GM23338 (cell line): ENCODE data around the gene C4orf36.

ENCODE experiments used
- CREB1 ChIP-seq: fragments of 250-450 bp; sonication (Bioruptor Pico); IDR thresholded peaks from 2 replicates; pipeline ENCODE4 v1.5.0; 2020; ENCODE audit warnings: low read depth, mild to moderate bottlenecking, moderate library complexity
- EZH2 ChIP-seq: fragments of 200-600 bp; sonication (generic); IDR thresholded peaks from one replicate; pipeline ENCODE4 v1.8.0; 2017; ENCODE audit warnings: antibody characterized with exemption, mild to moderate bottlenecking, low read depth; ENCODE audit not compliant: unreplicated experiment
- EZH2phosphoT487 ChIP-seq: fragments of 200-600 bp; sonication (generic); IDR thresholded peaks from one replicate; pipeline ENCODE4 v1.8.1; 2018; ENCODE audit warnings: antibody characterized with exemption; ENCODE audit not compliant: unreplicated experiment
- JUNB ChIP-seq: IDR thresholded peaks from one replicate; pipeline ENCODE4 v1.6.1; 2016; ENCODE audit warnings: antibody characterized with exemption; ENCODE audit not compliant: unreplicated experiment
- POLR2AphosphoS5 ChIP-seq: IDR thresholded peaks from 2 replicates; pipeline ENCODE4 v1.6.1; 2016; ENCODE audit warnings: antibody characterized with exemption, low read depth
- REST ChIP-seq: IDR thresholded peaks from one replicate; pipeline ENCODE4 v1.6.1; 2018; ENCODE audit warnings: antibody characterized with exemption; ENCODE audit not compliant: unreplicated experiment
- TF ChIP-seq, protein P1 (sequence below), 2 experiments: fragments of 200-600 bp in 1 of 2; sonication (generic) in 1 of 2; conservative IDR thresholded peaks; 2 replicates each; pipeline versions ENCODE4 v1.5.1 to v1.6.1; 2016 to 2017; ENCODE audit warnings: antibody characterized with exemption in 2 of 2, low read depth in 2 of 2, mild to moderate bottlenecking in 2 of 2, moderate library complexity in 1 of 2
- TF ChIP-seq, protein P2 (sequence below): IDR thresholded peaks from 2 replicates; pipeline ENCODE4 v1.6.1; 2016; ENCODE audit warnings: antibody characterized with exemption
- TF ChIP-seq, protein P3 (sequence below): fragments of 250-450 bp; sonication (Bioruptor Pico); IDR thresholded peaks from 2 replicates; pipeline ENCODE4 v1.5.0; 2020; ENCODE audit warnings: mild to moderate bottlenecking, moderate library complexity

DNA sequence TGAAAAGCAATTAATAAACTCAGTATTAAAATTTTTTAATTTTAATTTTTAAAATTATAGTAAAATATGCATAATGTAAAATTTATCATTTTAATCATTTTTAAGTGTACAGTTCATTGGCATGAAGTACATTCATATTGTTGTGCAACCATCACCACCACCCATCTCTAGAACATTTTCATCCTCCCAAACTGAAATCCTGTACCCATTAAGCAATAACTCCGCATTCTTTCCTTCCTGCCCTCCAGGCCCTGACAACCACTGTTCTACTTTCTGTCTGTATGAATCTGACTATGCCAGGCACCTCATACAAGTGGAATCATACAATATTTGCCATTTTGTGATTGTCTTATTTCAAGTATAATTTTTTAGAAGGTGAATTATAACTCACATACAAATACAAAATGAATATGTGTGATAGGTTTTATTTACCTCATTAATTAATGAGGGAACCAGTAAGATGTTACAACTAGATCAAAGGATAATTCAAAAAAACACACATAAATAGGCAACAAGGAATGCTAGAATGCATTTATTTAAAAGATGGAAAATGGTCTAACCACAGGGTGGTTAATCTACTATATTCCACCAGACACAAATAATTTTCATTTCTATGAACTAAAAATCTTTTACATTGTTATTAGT is 29.5 kb upstream of the C4orf36 start:
- TF ChIP-seq, protein P1, sequence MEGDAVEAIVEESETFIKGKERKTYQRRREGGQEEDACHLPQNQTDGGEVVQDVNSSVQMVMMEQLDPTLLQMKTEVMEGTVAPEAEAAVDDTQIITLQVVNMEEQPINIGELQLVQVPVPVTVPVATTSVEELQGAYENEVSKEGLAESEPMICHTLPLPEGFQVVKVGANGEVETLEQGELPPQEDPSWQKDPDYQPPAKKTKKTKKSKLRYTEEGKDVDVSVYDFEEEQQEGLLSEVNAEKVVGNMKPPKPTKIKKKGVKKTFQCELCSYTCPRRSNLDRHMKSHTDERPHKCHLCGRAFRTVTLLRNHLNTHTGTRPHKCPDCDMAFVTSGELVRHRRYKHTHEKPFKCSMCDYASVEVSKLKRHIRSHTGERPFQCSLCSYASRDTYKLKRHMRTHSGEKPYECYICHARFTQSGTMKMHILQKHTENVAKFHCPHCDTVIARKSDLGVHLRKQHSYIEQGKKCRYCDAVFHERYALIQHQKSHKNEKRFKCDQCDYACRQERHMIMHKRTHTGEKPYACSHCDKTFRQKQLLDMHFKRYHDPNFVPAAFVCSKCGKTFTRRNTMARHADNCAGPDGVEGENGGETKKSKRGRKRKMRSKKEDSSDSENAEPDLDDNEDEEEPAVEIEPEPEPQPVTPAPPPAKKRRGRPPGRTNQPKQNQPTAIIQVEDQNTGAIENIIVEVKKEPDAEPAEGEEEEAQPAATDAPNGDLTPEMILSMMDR (conservative IDR thresholded peaks at IDR 0.05; ENCODE audit: low read depth in 2 of 2), result no peak
- TF ChIP-seq EZH2phosphoT487, result no peak
- TF ChIP-seq, protein P2, sequence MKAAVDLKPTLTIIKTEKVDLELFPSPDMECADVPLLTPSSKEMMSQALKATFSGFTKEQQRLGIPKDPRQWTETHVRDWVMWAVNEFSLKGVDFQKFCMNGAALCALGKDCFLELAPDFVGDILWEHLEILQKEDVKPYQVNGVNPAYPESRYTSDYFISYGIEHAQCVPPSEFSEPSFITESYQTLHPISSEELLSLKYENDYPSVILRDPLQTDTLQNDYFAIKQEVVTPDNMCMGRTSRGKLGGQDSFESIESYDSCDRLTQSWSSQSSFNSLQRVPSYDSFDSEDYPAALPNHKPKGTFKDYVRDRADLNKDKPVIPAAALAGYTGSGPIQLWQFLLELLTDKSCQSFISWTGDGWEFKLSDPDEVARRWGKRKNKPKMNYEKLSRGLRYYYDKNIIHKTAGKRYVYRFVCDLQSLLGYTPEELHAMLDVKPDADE, result no peak
- no peak for TF ChIP-seq REST
- TF ChIP-seq CREB1 (CRISPR knock-in tag), result no peak
- TF ChIP-seq POLR2AphosphoS5, result no peak
- TF ChIP-seq EZH2, result no peak
- no peak for TF ChIP-seq JUNB
- TF ChIP-seq, protein P3, sequence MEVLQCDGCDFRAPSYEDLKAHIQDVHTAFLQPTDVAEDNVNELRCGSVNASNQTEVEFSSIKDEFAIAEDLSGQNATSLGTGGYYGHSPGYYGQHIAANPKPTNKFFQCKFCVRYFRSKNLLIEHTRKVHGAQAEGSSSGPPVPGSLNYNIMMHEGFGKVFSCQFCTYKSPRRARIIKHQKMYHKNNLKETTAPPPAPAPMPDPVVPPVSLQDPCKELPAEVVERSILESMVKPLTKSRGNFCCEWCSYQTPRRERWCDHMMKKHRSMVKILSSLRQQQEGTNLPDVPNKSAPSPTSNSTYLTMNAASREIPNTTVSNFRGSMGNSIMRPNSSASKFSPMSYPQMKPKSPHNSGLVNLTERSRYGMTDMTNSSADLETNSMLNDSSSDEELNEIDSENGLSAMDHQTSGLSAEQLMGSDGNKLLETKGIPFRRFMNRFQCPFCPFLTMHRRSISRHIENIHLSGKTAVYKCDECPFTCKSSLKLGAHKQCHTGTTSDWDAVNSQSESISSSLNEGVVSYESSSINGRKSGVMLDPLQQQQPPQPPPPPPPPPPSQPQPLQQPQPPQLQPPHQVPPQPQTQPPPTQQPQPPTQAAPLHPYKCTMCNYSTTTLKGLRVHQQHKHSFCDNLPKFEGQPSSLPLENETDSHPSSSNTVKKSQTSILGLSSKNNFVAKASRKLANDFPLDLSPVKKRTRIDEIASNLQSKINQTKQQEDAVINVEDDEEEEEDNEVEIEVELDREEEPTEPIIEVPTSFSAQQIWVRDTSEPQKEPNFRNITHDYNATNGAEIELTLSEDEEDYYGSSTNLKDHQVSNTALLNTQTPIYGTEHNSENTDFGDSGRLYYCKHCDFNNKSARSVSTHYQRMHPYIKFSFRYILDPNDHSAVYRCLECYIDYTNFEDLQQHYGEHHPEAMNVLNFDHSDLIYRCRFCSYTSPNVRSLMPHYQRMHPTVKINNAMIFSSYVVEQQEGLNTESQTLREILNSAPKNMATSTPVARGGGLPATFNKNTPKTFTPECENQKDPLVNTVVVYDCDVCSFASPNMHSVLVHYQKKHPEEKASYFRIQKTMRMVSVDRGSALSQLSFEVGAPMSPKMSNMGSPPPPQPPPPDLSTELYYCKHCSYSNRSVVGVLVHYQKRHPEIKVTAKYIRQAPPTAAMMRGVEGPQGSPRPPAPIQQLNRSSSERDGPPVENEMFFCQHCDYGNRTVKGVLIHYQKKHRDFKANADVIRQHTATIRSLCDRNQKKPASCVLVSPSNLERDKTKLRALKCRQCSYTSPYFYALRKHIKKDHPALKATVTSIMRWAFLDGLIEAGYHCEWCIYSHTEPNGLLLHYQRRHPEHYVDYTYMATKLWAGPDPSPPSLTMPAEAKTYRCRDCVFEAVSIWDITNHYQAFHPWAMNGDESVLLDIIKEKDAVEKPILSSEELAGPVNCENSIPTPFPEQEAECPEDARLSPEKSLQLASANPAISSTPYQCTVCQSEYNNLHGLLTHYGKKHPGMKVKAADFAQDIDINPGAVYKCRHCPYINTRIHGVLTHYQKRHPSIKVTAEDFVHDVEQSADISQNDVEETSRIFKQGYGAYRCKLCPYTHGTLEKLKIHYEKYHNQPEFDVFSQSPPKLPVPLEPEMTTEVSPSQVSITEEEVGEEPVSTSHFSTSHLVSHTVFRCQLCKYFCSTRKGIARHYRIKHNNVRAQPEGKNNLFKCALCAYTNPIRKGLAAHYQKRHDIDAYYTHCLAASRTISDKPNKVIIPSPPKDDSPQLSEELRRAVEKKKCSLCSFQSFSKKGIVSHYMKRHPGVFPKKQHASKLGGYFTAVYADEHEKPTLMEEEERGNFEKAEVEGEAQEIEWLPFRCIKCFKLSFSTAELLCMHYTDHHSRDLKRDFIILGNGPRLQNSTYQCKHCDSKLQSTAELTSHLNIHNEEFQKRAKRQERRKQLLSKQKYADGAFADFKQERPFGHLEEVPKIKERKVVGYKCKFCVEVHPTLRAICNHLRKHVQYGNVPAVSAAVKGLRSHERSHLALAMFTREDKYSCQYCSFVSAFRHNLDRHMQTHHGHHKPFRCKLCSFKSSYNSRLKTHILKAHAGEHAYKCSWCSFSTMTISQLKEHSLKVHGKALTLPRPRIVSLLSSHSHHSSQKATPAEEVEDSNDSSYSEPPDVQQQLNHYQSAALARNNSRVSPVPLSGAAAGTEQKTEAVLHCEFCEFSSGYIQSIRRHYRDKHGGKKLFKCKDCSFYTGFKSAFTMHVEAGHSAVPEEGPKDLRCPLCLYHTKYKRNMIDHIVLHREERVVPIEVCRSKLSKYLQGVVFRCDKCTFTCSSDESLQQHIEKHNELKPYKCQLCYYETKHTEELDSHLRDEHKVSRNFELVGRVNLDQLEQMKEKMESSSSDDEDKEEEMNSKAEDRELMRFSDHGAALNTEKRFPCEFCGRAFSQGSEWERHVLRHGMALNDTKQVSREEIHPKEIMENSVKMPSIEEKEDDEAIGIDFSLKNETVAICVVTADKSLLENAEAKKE, result no peak
